ENCODE results near the gene CRTAC1.

CRTAC1 gene

DNA sequence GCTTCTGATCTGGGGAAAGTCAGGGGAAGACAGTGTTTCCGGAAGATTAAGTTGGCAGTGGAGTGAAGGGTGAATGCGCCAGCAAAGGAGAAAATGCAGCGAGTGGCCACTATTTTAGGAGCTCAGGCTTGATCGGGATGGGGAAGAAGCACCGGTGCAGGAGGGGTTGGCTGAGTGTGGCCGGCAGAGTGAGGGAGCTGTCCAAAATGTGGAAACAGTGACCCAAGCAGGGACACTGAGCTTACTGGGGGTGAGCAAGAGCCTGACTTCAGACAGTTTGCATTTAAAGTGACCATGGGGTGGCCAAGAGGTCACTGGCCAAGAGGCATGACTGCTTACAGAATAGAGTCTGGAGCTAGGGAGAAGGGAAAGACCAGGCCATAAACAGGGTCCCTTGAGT lies 101.5 kb downstream of the CRTAC1 start:
- TF ChIP-seq, protein P1, sequence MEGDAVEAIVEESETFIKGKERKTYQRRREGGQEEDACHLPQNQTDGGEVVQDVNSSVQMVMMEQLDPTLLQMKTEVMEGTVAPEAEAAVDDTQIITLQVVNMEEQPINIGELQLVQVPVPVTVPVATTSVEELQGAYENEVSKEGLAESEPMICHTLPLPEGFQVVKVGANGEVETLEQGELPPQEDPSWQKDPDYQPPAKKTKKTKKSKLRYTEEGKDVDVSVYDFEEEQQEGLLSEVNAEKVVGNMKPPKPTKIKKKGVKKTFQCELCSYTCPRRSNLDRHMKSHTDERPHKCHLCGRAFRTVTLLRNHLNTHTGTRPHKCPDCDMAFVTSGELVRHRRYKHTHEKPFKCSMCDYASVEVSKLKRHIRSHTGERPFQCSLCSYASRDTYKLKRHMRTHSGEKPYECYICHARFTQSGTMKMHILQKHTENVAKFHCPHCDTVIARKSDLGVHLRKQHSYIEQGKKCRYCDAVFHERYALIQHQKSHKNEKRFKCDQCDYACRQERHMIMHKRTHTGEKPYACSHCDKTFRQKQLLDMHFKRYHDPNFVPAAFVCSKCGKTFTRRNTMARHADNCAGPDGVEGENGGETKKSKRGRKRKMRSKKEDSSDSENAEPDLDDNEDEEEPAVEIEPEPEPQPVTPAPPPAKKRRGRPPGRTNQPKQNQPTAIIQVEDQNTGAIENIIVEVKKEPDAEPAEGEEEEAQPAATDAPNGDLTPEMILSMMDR (IDR thresholded peaks at IDR 0.05) = no peak

DNA sequence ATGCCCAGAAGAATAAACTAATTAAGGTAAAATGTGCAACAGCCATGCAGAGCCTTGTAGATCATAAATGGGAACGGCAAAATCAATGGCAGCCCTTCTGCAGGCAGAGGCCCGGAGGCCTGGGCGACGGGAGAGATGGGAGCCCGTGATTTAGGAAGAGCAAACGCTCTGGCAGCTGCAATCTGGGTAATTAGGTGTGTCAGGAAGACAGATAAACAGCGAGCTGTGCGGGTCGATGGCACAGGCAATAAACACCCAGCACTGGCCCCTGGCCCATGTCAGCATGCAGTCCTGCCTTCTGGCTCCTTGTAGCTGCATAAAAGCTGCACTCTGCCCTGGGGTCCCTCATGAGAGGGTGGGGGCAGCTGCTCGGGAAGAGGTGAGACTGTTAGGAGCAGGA lies 102.8 kb downstream of the CRTAC1 start:
- TF ChIP-seq, protein P1 (IDR thresholded peaks at IDR 0.05) = no peak

DNA sequence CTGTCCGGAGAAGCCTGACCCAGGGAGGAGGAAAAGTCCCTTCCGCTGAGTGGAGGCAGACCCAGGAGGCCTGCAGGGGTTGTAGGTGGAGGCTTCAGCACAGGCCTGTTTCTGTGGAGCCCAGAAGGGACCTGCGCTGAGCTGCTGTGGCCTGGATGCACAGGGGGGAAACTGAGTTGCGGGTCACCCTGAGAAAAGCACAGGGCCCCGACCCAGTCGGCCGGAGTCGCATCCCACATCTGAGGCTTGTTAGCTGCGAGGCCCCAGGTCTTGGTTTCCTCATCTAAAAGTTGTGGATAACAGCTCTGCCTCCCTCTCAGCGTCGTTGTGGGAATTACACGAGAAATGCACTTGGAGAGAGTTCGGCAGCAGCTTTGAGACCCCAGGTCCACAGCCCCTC lies 104.4 kb downstream of the CRTAC1 start:
- TF ChIP-seq, protein P1 (IDR thresholded peaks at IDR 0.05) = no peak

DNA sequence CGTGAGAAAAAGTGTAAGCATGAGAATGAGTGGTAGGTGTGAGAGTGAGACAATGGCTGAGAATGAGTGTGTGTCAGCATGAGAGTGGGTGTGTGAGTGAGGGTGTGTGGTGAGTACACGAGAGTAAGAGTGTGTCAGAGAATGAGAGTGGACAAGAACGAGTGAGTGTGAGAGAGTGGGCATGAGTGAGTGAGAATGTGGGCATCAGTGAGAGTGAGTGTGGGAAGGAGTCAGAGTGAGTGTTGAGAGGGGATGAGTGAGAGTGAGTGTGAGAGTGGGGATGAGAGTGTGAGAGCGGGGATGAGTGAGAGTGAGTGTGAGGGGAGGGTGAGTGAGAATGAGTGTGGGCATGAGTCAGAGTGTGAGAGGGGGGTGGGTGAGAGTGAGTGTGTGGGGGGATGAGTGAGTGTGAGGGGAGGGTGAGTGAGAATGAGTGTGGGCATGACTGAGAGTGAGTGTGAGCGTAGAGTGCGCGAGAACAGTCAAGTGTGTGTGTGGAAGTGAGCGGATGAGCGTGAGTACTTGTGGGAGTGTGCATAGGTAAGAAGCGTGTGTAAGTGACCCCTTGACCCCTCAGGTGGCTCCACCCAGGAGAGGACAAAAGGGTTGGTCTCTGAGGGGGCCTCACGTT lies 105.0 kb downstream of the CRTAC1 start:
- TF ChIP-seq, protein P1 (IDR thresholded peaks at IDR 0.05) = no peak

DNA sequence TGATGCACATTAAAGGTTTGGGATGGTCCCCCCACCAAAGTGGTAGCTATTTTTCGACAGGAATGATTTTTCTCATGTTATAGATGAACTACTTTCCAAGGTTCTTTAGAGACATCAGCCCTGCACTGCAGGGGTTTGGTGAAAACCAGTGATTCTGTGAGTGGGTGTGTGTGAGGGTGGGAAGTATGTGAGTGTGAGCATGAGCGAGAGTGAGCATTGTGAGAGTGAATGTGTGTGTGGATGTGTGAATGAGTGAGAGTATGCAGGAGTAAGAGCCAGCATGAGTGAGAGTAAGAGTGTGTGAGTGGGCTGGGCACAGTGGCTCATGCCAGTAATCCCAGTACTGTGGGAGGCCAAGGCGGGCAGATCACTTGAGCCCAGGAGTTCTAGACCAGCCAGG lies 105.7 kb downstream of the CRTAC1 start:
- TF ChIP-seq, protein P1 (IDR thresholded peaks at IDR 0.05) = no peak

DNA sequence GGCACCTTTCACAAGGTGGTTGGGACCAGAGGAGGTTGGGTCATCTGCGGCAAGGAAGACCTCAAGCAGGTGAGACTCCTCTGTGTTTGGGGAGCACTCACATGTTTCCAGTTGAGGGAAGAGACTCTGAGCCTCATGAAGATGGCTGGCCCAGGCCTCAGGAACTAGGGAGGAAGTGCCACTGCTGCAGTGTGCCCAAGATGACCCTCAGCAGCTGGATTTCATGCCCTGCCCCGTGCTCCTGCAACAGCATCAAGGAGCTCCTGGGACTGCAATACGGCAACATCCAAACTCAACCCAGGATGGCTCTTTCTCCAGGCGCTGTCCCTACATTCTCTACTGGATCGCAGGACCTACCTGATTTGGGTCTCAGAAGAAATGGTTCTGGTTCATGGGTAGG lies 106.9 kb downstream of the CRTAC1 start:
- TF ChIP-seq, protein P1 (IDR thresholded peaks at IDR 0.05) = no peak

DNA sequence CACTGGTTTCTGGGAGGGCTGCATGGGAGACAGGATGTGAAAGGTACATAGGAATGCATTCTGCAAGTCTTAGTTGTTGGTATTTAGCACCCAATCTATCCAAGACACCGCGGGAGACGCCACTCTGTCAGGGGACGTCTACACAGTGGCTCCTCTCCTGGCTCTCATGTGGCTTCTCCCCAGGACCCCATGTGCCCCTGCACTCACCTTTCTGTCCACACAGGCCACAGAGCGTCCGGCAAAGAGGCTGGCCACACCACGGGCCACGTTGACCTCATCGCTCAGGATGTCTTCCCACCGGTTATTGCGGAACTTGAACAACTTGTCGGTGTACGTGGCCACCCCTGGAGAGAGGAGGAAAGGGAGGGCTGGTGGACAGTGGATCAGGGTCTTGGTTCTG lies 107.4 kb downstream of the CRTAC1 start:
- TF ChIP-seq, protein P1 (IDR thresholded peaks at IDR 0.05) = no peak

All from LNCAP (cell line).